ENCODE measurements around the gene REEP6.

Gene REEP6

GRCh38 chr19:1465191-1466016 is 25.6 kb upstream of the REEP6 start:
- no peaks in the 10 kb centered on the region for H3K4me1 ChIP-seq (ENCODE audit: insufficient read depth, poor library complexity, severe bottlenecking)
- H3K27me3 ChIP-seq (ENCODE audit: insufficient read depth, poor library complexity, severe bottlenecking), result peaks cover 45% of the 10 kb centered on the region
- ATAC-seq (ENCODE audit: low read depth) (peak; percentile 71), DNase-seq (ENCODE audit: low spot score) (no peak)
- TF ChIP-seq CTCF (IDR thresholded peaks at IDR 0.05; ENCODE audit: poor library complexity, severe bottlenecking), result peak; percentile 55
- no peaks in the 10 kb centered on the region for H3K9me3 ChIP-seq (ENCODE audit: severe bottlenecking)
- H3K4me3 ChIP-seq (ENCODE audit: severe bottlenecking), result no peak overlapping the region
- H3K36me3 ChIP-seq (ENCODE audit: low read depth), result no peaks in the 10 kb centered on the region
- no peak overlapping the region for H3K27ac ChIP-seq (ENCODE audit: poor library complexity, severe bottlenecking)

- no peak overlapping the region for H3K27ac ChIP-seq (ENCODE audit: poor library complexity, severe bottlenecking)
- DNase-seq (ENCODE audit: low spot score), result no peak
- H3K36me3 ChIP-seq (ENCODE audit: low read depth), result no peaks in the 10 kb centered on the region
- H3K9me3 ChIP-seq (ENCODE audit: severe bottlenecking), result no peaks in the 10 kb centered on the region
- H3K27me3 ChIP-seq (ENCODE audit: insufficient read depth, poor library complexity, severe bottlenecking), result peaks cover 51% of the 10 kb centered on the region
- TF ChIP-seq CTCF (IDR thresholded peaks at IDR 0.05; ENCODE audit: poor library complexity, severe bottlenecking), result peak; percentile 33
- peaks cover 3% of the 10 kb centered on the region for H3K4me1 ChIP-seq (ENCODE audit: insufficient read depth, poor library complexity, severe bottlenecking)
- no peak for ATAC-seq (ENCODE audit: low read depth)
- no peak overlapping the region for H3K4me3 ChIP-seq (ENCODE audit: severe bottlenecking)
Measured at GRCh38 chr19:1466018-1466460, 24.9 kb upstream of the REEP6 start.

DNA sequence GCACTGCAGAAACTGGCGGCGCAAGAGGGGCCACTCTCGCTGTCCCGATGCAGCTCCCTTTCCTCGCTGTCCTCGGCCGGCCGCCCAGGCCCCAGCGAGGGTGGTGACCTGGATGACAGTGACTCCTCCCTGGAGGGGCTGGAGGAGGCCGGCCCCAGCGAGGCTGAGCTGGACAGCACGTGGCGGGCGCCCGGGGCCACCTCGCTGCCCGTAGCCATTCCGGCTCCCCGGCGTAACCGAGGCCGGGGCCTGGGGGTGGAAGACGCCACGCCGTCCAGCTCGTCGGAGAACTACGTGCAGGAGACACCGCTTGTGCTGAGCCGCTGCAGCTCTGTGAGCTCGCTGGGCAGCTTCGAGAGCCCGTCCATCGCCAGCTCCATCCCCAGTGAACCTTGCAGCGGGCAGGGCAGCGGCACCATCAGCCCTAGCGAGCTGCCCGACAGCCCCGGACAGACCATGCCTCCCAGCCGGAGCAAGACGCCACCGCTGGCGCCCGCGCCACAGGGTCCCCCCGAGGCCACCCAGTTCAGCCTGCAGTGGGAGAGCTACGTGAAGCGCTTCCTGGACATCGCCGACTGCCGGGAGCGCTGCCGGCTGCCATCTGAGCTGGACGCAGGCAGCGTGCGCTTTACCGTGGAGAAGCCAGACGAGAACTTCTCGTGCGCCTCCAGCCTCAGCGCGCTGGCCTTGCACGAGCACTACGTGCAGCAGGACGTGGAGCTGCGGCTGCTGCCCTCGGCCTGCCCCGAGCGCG is 24.3 kb upstream of the REEP6 start:
- Histone ChIP-seq H3K27ac (ENCODE audit: poor library complexity, severe bottlenecking) (no peak overlapping the region), H3K36me3 (ENCODE audit: low read depth) (no peaks in the 10 kb centered on the region), H3K4me1 (ENCODE audit: insufficient read depth, poor library complexity, severe bottlenecking) (peaks cover 5% of the 10 kb centered on the region), H3K27me3 (ENCODE audit: insufficient read depth, poor library complexity, severe bottlenecking) (peaks cover 57% of the 10 kb centered on the region), H3K4me3 (ENCODE audit: severe bottlenecking) (no peak overlapping the region), H3K9me3 (ENCODE audit: severe bottlenecking) (no peaks in the 10 kb centered on the region)
- no peak for TF ChIP-seq CTCF (IDR thresholded peaks at IDR 0.05; ENCODE audit: poor library complexity, severe bottlenecking)
- ATAC-seq (ENCODE audit: low read depth) (no peak), DNase-seq (ENCODE audit: low spot score) (no peak)

DNA sequence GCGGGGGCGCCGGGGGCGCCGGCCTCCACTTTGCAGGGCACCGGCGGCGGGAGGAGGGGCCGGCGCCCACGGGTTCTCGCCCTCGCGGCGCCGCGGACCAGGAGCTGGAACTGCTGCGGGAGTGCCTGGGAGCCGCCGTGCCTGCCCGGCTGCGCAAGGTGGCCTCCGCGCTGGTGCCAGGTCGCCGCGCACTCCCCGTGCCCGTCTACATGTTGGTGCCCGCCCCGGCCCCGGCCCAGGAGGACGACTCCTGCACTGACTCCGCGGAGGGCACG is 23.8 kb upstream of the REEP6 start:
- no peaks in the 10 kb centered on the region for H3K9me3 ChIP-seq (ENCODE audit: severe bottlenecking)
- peaks cover 5% of the 10 kb centered on the region for H3K4me1 ChIP-seq (ENCODE audit: insufficient read depth, poor library complexity, severe bottlenecking)
- DNase-seq (ENCODE audit: low spot score) (no peak), ATAC-seq (ENCODE audit: low read depth) (no peak)
- no peak overlapping the region for H3K27ac ChIP-seq (ENCODE audit: poor library complexity, severe bottlenecking)
- no peak for TF ChIP-seq CTCF (IDR thresholded peaks at IDR 0.05; ENCODE audit: poor library complexity, severe bottlenecking)
- peaks cover 63% of the 10 kb centered on the region for H3K27me3 ChIP-seq (ENCODE audit: insufficient read depth, poor library complexity, severe bottlenecking)
- no peak overlapping the region for H3K4me3 ChIP-seq (ENCODE audit: severe bottlenecking)
- no peaks in the 10 kb centered on the region for H3K36me3 ChIP-seq (ENCODE audit: low read depth)

Measured in RWPE2 (cell line).